Astrocyte of the cerebellum (primary cell): ENCODE data around the gene DOCK2.
"Not testable (repeated sequence)": the region's sequence is repeated elsewhere in the genome, so short reads cannot be mapped to it uniquely, and the experiment has no call there.

Experiments
- DNase-seq: peaks from one replicate; pipeline ENCODE4 v3.0.0-alpha.2; 2011; ENCODE audit warnings: low read depth
- H3K4me3 ChIP-seq: 2 replicates; pipeline ENCODE4 v1.5.1; 2011; ENCODE audit warnings: mild to moderate bottlenecking, low read depth, low read length, moderate library complexity
- CTCF ChIP-seq: IDR thresholded peaks from 2 replicates; pipeline ENCODE4 v1.5.1; 2012; ENCODE audit warnings: low read length, low read depth, moderate library complexity, mild to moderate bottlenecking; ENCODE audit errors: missing control alignments
- in situ Hi-C: cut with HindIII; loops from 2 replicates; pipeline ENCODE4 v1.10.0; 2017; ENCODE audit warnings: low sequenced_read_pairs

Gene DOCK2

GRCh38 chr5:169762338-169763095, 125.4 kb downstream of the DOCK2 start:
- in situ Hi-C loops, result no loop called here
- TF ChIP-seq CTCF, result no peak
- H3K4me3 ChIP-seq, result no peak overlapping the region
- peak; percentile 70 for DNase-seq

GRCh38 chr5:169763376-169764017, 126.4 kb downstream of the DOCK2 start:
- H3K4me3 ChIP-seq, result no peak overlapping the region
- in situ Hi-C loops, result no loop called here
- DNase-seq, result no peak
- TF ChIP-seq CTCF, result no peak

- no peak for DNase-seq
- no peak overlapping the region for H3K4me3 ChIP-seq
- in situ Hi-C loops, result no loop called here
- no peak for TF ChIP-seq CTCF
These were observed 126.9 kb downstream of the DOCK2 start for GRCh38 chr5:169764018-169764378.

GRCh38 chr5:169765176-169765996, 128.3 kb downstream of the DOCK2 start:
- in situ Hi-C loops, result no loop called here
- no peak for TF ChIP-seq CTCF
- H3K4me3 ChIP-seq, result no peak overlapping the region
- no peak for DNase-seq

- in situ Hi-C loops, H3K4me3 ChIP-seq, DNase-seq: not testable (repeated sequence)
These were observed 129.9 kb downstream of the DOCK2 start for GRCh38 chr5:169766943-169767342.

- H3K4me3 ChIP-seq, result no peak overlapping the region
- no peak for DNase-seq
- in situ Hi-C loops, result no loop called here
- TF ChIP-seq CTCF, result no peak
These were observed 130.9 kb downstream of the DOCK2 start for GRCh38 chr5:169767938-169768337.
